Left renal pelvis (tissue), 4 donors: Measurements from ENCODE around the gene SPCS3. TPM values are rescaled to one million over a fixed set of nuclear protein-coding genes. Genes with fewer than 3 reads are reported as not detected.
A peak's percentile ranks its signal among the peaks of the same experiment; 100 is the strongest.
"Not testable (repeated sequence)": the region's sequence is repeated elsewhere in the genome, so short reads cannot be mapped to it uniquely, and the experiment has no call there.

ENCODE experiments used
- DNase-seq, 4 donors: peaks; one replicate each; pipeline ENCODE4 v3.0.0-alpha.2; 2013; ENCODE audit warnings: low read depth in 4 of 4, low spot score in 3 of 4
- polyA plus RNA-seq, 4 donors: library from polyadenylated mRNA; unstranded; fragments of 120-200 nt; gene quantifications; one replicate each; pipeline ENCODE4 v1.2.1, GENCODE V29; 2013; ENCODE audit not compliant: insufficient read length in 4 of 4

Gene SPCS3
- polyA plus RNA-seq: 100 to 1,000 TPM in 2 of 4 donors, 10 to 100 TPM in 2; 82.9 to 109 (median 102) TPM

GRCh38 chr4:176319704-176320339 lies at the start of gene SPCS3:
TSS of gene SPCS3 (plus strand) at chr4:176319966. CDS start at chr4:176320077, 111 bp downstream.
- DNase-seq: peak; percentile 82 to 95 (median 94)

- DNase-seq: peak in 1 of 4 donors; percentile 12
Observed at GRCh38 chr4:176270669-176271068, 49.1 kb upstream of the SPCS3 start.

GRCh38 chr4:176271749-176272148 lies 48.0 kb upstream of the SPCS3 start:
- no peak for DNase-seq

GRCh38 chr4:176272799-176273198 lies 47.0 kb upstream of the SPCS3 start:
- DNase-seq: no peak

- DNase-seq: no peak
Observed at GRCh38 chr4:176273736-176274135, 46.0 kb upstream of the SPCS3 start.

GRCh38 chr4:176274441-176274840 lies 45.3 kb upstream of the SPCS3 start:
- DNase-seq: no peak

- no peak for DNase-seq
Observed at GRCh38 chr4:176276710-176277109, 43.1 kb upstream of the SPCS3 start.

GRCh38 chr4:176277162-176277904 lies 42.4 kb upstream of the SPCS3 start:
- DNase-seq: peak in 2 of 4 donors; percentile 14 to 24

- not testable (repeated sequence) for DNase-seq
Observed at GRCh38 chr4:176279560-176279959, 40.2 kb upstream of the SPCS3 start.

- DNase-seq: no peak
Observed at GRCh38 chr4:176286728-176287127, 33.0 kb upstream of the SPCS3 start.

GRCh38 chr4:176287546-176287945 lies 32.2 kb upstream of the SPCS3 start:
- DNase-seq: no peak

- DNase-seq: no peak
Observed at GRCh38 chr4:176288020-176288419, 31.7 kb upstream of the SPCS3 start.

- DNase-seq: no peak
Observed at GRCh38 chr4:176289561-176289960, 30.2 kb upstream of the SPCS3 start.

GRCh38 chr4:176290520-176290919 lies 29.2 kb upstream of the SPCS3 start:
- no peak for DNase-seq

GRCh38 chr4:176291748-176292147 lies 28.0 kb upstream of the SPCS3 start:
- no peak for DNase-seq

- DNase-seq: no peak
Observed at GRCh38 chr4:176292920-176293319, 26.8 kb upstream of the SPCS3 start.

- DNase-seq: no peak
Observed at GRCh38 chr4:176293660-176294059, 26.1 kb upstream of the SPCS3 start.

GRCh38 chr4:176295907-176296306 lies 23.9 kb upstream of the SPCS3 start:
- not testable (repeated sequence) for DNase-seq

- no peak for DNase-seq
Observed at GRCh38 chr4:176298664-176299063, 21.1 kb upstream of the SPCS3 start.

- no peak for DNase-seq
Observed at GRCh38 chr4:176300036-176300435, 19.7 kb upstream of the SPCS3 start.

- no peak for DNase-seq
Observed at GRCh38 chr4:176300565-176300964, 19.2 kb upstream of the SPCS3 start.
